Measurements from ENCODE around the gene ZNF621. TPM values are rescaled to one million over a fixed set of nuclear protein-coding genes. Genes with fewer than 3 reads are reported as not detected.

ZNF621 gene
- total RNA-seq, 1 donor from 2014 or later, result 29.5 TPM

DNA sequence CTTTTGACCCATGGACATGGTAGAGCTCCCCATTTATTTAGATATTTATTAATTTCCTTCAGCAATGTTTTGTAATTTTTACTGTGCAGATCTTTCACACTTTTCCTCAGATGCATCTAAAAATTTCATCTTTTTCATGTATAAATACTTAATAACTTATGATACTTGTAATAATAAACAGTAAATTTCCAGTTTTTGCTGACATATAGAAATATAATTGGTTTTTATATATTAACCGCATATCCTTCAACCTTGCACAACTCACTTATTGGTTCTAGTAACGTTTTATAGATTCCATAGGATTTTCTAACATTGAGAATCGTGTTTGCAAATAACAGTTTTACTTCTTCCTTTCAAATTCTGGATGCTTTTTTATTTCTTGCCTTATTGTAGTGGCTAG is 3.5 kb upstream of the ZNF621 start:
- H3K9me3 Mint-ChIP-seq, result peaks cover 3% of the 10 kb centered on the region
- no peak for DNase-seq (ENCODE audit: low read depth, low spot score)
- no peak overlapping the region for H3K27ac Mint-ChIP-seq (ENCODE audit: unreplicated experiment)
- no peak overlapping the region for H3K4me3 Mint-ChIP-seq
- no peaks in the 10 kb centered on the region for H3K27me3 Mint-ChIP-seq (ENCODE audit: low read depth)
- TF ChIP-seq, protein P1, sequence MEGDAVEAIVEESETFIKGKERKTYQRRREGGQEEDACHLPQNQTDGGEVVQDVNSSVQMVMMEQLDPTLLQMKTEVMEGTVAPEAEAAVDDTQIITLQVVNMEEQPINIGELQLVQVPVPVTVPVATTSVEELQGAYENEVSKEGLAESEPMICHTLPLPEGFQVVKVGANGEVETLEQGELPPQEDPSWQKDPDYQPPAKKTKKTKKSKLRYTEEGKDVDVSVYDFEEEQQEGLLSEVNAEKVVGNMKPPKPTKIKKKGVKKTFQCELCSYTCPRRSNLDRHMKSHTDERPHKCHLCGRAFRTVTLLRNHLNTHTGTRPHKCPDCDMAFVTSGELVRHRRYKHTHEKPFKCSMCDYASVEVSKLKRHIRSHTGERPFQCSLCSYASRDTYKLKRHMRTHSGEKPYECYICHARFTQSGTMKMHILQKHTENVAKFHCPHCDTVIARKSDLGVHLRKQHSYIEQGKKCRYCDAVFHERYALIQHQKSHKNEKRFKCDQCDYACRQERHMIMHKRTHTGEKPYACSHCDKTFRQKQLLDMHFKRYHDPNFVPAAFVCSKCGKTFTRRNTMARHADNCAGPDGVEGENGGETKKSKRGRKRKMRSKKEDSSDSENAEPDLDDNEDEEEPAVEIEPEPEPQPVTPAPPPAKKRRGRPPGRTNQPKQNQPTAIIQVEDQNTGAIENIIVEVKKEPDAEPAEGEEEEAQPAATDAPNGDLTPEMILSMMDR (conservative IDR thresholded peaks at IDR 0.05), result no peak
- H3K36me3 Mint-ChIP-seq (ENCODE audit: low read depth), result peaks cover 13% of the 10 kb centered on the region
- peaks cover 19% of the 10 kb centered on the region for H3K4me1 Mint-ChIP-seq

DNA sequence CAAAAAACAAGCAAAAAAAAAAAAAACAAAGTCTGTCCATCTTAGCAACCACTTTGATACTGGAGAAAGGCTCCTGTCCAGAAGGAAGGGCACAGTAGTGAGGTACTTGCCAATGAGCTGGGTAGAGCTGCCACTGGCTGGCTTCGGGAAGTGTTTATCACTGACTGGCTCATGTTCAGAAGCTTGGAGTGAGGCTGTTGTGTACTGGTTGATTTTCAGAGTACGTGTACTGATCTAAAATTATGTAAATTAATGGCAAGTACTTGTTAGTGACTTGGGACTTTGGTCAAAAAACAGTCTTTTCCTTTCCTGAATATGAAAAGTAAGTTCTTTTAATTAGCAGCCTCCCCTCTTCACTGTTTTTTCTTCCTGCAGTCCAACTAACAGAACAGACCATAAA is 979 bp upstream of the ZNF621 start:
- peak overlapping the region; percentile 99 for H3K4me3 Mint-ChIP-seq
- peaks cover 2% of the 10 kb centered on the region for H3K9me3 Mint-ChIP-seq
- H3K4me1 Mint-ChIP-seq, result peaks cover 38% of the 10 kb centered on the region
- H3K36me3 Mint-ChIP-seq (ENCODE audit: low read depth), result peaks cover 15% of the 10 kb centered on the region
- DNase-seq (ENCODE audit: low read depth, low spot score), result no peak
- TF ChIP-seq, protein P1 (conservative IDR thresholded peaks at IDR 0.05), result no peak
- H3K27me3 Mint-ChIP-seq (ENCODE audit: low read depth), result no peaks in the 10 kb centered on the region
- H3K27ac Mint-ChIP-seq (ENCODE audit: unreplicated experiment), result no peak overlapping the region

DNA sequence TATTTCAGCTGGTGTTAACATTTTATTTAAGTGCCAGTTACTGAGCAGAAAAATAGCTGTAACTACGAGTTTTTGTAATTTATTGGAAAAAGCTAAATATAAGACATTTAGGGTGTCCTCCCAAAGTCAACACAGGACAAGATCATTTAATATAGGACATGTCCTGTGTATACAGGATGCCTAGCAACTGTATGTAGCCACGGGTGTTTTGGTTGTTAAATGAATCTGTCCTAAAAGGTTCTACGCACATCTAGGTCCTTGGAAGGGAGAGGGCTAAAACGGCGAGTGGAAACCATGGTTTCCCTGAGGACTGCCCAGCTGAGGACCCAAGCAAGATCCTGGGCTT is 565 bp upstream of the ZNF621 start:
- Mint-ChIP-seq H3K27me3 (ENCODE audit: low read depth) (no peaks in the 10 kb centered on the region), H3K4me1 (peaks cover 40% of the 10 kb centered on the region), H3K4me3 (peak overlapping the region; percentile 99), H3K36me3 (ENCODE audit: low read depth) (peaks cover 15% of the 10 kb centered on the region), H3K27ac (ENCODE audit: unreplicated experiment) (peak overlapping the region; percentile 83), H3K9me3 (no peaks in the 10 kb centered on the region)
- no peak for DNase-seq (ENCODE audit: low read depth, low spot score)
- TF ChIP-seq, protein P1 (conservative IDR thresholded peaks at IDR 0.05), result no peak

DNA sequence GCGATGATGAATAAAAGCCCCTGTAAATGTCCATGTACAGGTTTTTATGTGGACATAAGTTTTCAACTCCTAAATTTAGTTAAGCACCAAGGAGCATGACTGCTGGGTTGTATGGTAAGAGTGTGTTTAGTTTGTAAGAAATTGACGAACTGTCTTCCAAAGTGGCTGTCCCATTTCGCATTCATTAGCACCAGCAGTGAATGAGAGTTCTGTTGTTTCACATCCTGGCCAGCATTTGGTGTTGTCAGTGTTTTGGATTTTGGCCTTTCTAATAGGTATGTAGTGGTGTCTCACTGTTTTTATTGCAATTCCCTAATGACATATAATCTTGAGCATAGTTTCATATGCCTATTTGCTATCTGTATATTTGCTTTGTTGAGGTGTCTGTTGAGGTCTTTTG is 3.7 kb downstream of the ZNF621 start:
- Mint-ChIP-seq H3K9me3 (peaks cover 4% of the 10 kb centered on the region), H3K27ac (ENCODE audit: unreplicated experiment) (no peak overlapping the region), H3K36me3 (ENCODE audit: low read depth) (peaks cover 48% of the 10 kb centered on the region), H3K4me3 (peak overlapping the region; percentile 58), H3K27me3 (ENCODE audit: low read depth) (no peaks in the 10 kb centered on the region), H3K4me1 (peaks cover 40% of the 10 kb centered on the region)
- DNase-seq (ENCODE audit: low read depth, low spot score), result no peak
- TF ChIP-seq, protein P1 (conservative IDR thresholded peaks at IDR 0.05), result no peak

DNA sequence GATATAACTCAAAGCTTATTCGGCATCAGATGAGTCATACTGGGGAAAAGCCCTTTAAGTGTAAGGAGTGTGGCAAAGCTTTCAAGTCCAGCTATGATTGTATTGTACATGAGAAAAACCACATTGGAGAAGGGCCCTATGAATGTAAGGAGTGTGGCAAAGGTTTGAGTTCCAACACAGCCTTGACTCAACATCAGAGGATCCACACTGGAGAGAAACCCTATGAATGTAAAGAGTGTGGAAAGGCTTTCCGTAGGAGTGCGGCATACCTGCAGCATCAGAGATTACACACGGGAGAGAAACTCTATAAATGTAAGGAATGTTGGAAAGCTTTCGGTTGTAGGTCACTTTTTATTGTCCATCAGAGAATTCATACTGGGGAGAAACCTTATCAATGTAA is 7.5 kb downstream of the ZNF621 start:
- Mint-ChIP-seq H3K27ac (ENCODE audit: unreplicated experiment) (no peak overlapping the region), H3K36me3 (ENCODE audit: low read depth) (peaks cover 69% of the 10 kb centered on the region), H3K27me3 (ENCODE audit: low read depth) (no peaks in the 10 kb centered on the region), H3K9me3 (peaks cover 7% of the 10 kb centered on the region), H3K4me1 (peaks cover 15% of the 10 kb centered on the region), H3K4me3 (no peak overlapping the region)
- TF ChIP-seq, protein P1 (conservative IDR thresholded peaks at IDR 0.05), result no peak
- DNase-seq (ENCODE audit: low read depth, low spot score), result no peak

DNA sequence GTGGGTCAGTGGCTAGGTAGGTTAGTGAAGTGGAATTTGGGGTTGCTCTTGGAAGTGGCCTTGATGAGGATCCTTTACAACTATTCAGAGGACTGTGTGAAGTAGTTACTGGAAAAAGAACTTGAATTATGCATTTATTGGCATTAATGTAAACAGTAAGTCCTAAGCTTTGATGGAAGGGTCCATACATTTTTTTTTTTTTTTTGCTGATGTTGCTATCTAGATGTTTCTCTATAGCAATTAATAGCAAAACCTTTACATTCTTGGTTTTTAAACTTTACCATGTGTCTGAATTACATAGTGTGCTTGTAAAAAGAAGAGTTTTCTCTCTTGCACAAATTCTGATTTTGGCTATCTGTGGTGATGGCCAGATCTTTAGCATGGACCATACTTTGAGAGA is 9.5 kb downstream of the ZNF621 start:
- DNase-seq (ENCODE audit: low read depth, low spot score), result no peak
- H3K27me3 Mint-ChIP-seq (ENCODE audit: low read depth), result no peaks in the 10 kb centered on the region
- H3K4me3 Mint-ChIP-seq, result no peak overlapping the region
- peaks cover 17% of the 10 kb centered on the region for H3K9me3 Mint-ChIP-seq
- H3K36me3 Mint-ChIP-seq (ENCODE audit: low read depth), result peaks cover 74% of the 10 kb centered on the region
- no peak overlapping the region for H3K27ac Mint-ChIP-seq (ENCODE audit: unreplicated experiment)
- H3K4me1 Mint-ChIP-seq, result no peaks in the 10 kb centered on the region
- TF ChIP-seq, protein P1 (conservative IDR thresholded peaks at IDR 0.05), result no peak

Data from neural crest cell (in vitro differentiated cells).